GM12878 (cell line): ENCODE measurements around the gene SLFNL1. TPM values are rescaled to one million over a fixed set of nuclear protein-coding genes. Genes with fewer than 3 reads are reported as not detected.

Source experiments
- ATAC-seq: fragments of 200-7000 bp; cut with Tn5 transposase; 3 replicates; pipeline ENCODE4 v1.9.1; 2020; ENCODE audit warnings: mild to moderate bottlenecking, moderate library complexity
- BruUV-seq: library from RNA; stranded (reverse); fragments of 400-500 nt; replicated peaks from 2 replicates; lab custom pipeline; 2021; lab: Mats Ljungman, UMichigan
- CTCF ChIA-PET: fragments of 300-600 bp; sonication (Branson Sonifier 250); formaldehyde crosslinking; extraction: SDS; loops from one replicate; lab custom pipeline; 2021; ENCODE audit warnings: inconsistent platforms; lab: Yijun Ruan, JAX
- POLR2A ChIA-PET: fragments of 350-600 bp; formaldehyde crosslinking; extraction: SDS; loops from one replicate; lab custom pipeline; 2021; ENCODE audit warnings: inconsistent platforms; lab: Charles Lee
- RAD21 ChIA-PET: fragments of 300-600 bp; sonication (Branson Sonifier 250); formaldehyde crosslinking; loops from one replicate; lab custom pipeline; 2023; ENCODE audit warnings: antibody characterized with exemption; ENCODE audit not compliant: unreplicated experiment; lab: Charles Lee
- SMC1A ChIA-PET: fragments of 300-600 bp; sonication (Branson Sonifier 250); formaldehyde crosslinking; loops from one replicate; lab custom pipeline; 2023; ENCODE audit not compliant: unreplicated experiment, uncharacterized antibody; lab: Charles Lee
- DNase-seq: peaks from one replicate; pipeline ENCODE4 v3.0.0-alpha.2; 2011; ENCODE audit warnings: low read depth, low spot score
- FAIRE-seq: peaks from 3 replicates; lab custom pipeline; 2011; peaks lifted over from hg19 to GRCh38; lab: Jason Lieb, UNC
- H2AFZ ChIP-seq: 2 replicates; pipeline ENCODE4 v1.6.0; 2011; ENCODE audit warnings: low read depth, low read length, control low read depth; ENCODE audit not compliant: control insufficient read depth
- H3K27ac ChIP-seq: 2 replicates; pipeline ENCODE4 v1.5.1; 2011; ENCODE audit warnings: control low read depth; ENCODE audit not compliant: control insufficient read depth, insufficient read depth
- H3K27me3 ChIP-seq, 2 experiments: replicated peaks in 1 of 2; 2 replicates each; pipeline versions ENCODE4 v1.6.0 to v1.6.1; 2011; ENCODE audit warnings: low read length in 1 of 2; ENCODE audit not compliant: control insufficient read depth in 2 of 2, insufficient read depth in 2 of 2
- H3K36me3 ChIP-seq, 2 experiments: 2 replicates each; pipeline ENCODE4 v1.5.1; 2011; ENCODE audit warnings: low read length in 1 of 2; ENCODE audit not compliant: control insufficient read depth in 2 of 2, insufficient read depth in 2 of 2
- H3K4me1 ChIP-seq: 2 replicates; pipeline ENCODE4 v1.6.1; 2011; ENCODE audit warnings: mild to moderate bottlenecking, low read length, moderate library complexity, mixed read lengths; ENCODE audit not compliant: control insufficient read depth, insufficient read depth
- H3K4me2 ChIP-seq: 2 replicates; pipeline ENCODE4 v1.6.0; 2011; ENCODE audit warnings: control low read depth; ENCODE audit not compliant: control insufficient read depth, insufficient read depth
- H3K4me3 ChIP-seq: fragments of 200-600 bp; sonication (generic); 2 replicates; pipeline ENCODE4 v1.5.1; 2016
- H3K79me2 ChIP-seq: 2 replicates; pipeline ENCODE4 v1.6.0; 2011; ENCODE audit warnings: low read length; ENCODE audit not compliant: control insufficient read depth, insufficient read depth
- H3K9ac ChIP-seq: 2 replicates; pipeline ENCODE4 v1.8.0; 2011; ENCODE audit warnings: low read length, control low read depth, mixed read lengths; ENCODE audit not compliant: control insufficient read depth, insufficient read depth
- H3K9me3 ChIP-seq: replicated peaks from 3 replicates; pipeline ENCODE4 v1.5.1; 2011; ENCODE audit warnings: mild to moderate bottlenecking, low read length; ENCODE audit not compliant: control insufficient read depth, insufficient read depth
- H4K20me1 ChIP-seq: 2 replicates; pipeline ENCODE4 v1.6.0; 2011; ENCODE audit not compliant: control insufficient read depth, insufficient read depth
- E2F4 ChIP-seq: IDR thresholded peaks from 2 replicates; pipeline ENCODE4 v1.6.1; 2012; ENCODE audit warnings: low read depth, low read length, improper control_type of control experiment
- ETV6 ChIP-seq, 2 experiments: fragments of 450-650 bp in 1 of 2; IDR thresholded peaks in 1 of 2; conservative IDR thresholded peaks in 1 of 2; 2 replicates each; pipeline ENCODE4 v1.6.1; 2014; ENCODE audit warnings: antibody characterized with exemption in 1 of 2, borderline replicate concordance in 1 of 2, low read depth in 1 of 2, mild to moderate bottlenecking in 1 of 2, moderate library complexity in 1 of 2
- FOS ChIP-seq: IDR thresholded peaks from 3 replicates; pipeline ENCODE4 v1.6.1; 2011; ENCODE audit warnings: borderline replicate concordance; ENCODE audit not compliant: insufficient read length; ENCODE audit errors: extremely low read depth
- HDAC2 ChIP-seq: fragments of 200-600 bp; sonication (generic); IDR thresholded peaks from 2 replicates; pipeline ENCODE4 v1.6.1; 2017
- HDAC6 ChIP-seq: fragments of 200-600 bp; sonication (generic); IDR thresholded peaks from one replicate; pipeline ENCODE4 v1.8.0; 2017; ENCODE audit warnings: antibody characterized with exemption; ENCODE audit not compliant: unreplicated experiment
- JUNB ChIP-seq: IDR thresholded peaks from 2 replicates; pipeline ENCODE4 v1.6.1; 2016; ENCODE audit warnings: antibody characterized with exemption, mild to moderate bottlenecking
- KAT2A ChIP-seq: conservative IDR thresholded peaks from 2 replicates; pipeline ENCODE4 v1.6.1; 2011; ENCODE audit warnings: low read depth, low read length; ENCODE audit not compliant: control insufficient read depth
- NBN ChIP-seq: fragments of 450-650 bp; IDR thresholded peaks from 2 replicates; pipeline ENCODE4 v1.6.1; 2016
- NR2F1 ChIP-seq: fragments of 450-650 bp; conservative IDR thresholded peaks from 2 replicates; pipeline ENCODE4 v1.6.1; 2017; ENCODE audit warnings: mild to moderate bottlenecking
- PAX5 ChIP-seq: IDR thresholded peaks from 2 replicates; pipeline ENCODE4 v1.6.1; 2011; ENCODE audit warnings: low read depth, low read length, borderline replicate concordance
- POLR2A ChIP-seq: IDR thresholded peaks from 2 replicates; pipeline ENCODE4 v1.6.1; 2011; ENCODE audit warnings: low read depth, mild to moderate bottlenecking, low read length
- RAD21 ChIP-seq: IDR thresholded peaks from 2 replicates; pipeline ENCODE4 v1.6.1; 2011; ENCODE audit warnings: mild to moderate bottlenecking, low read depth, low read length, moderate library complexity; ENCODE audit not compliant: insufficient read depth
- RCOR1 ChIP-seq: conservative IDR thresholded peaks from 2 replicates; pipeline ENCODE4 v1.6.1; 2012; ENCODE audit warnings: low read depth, low read length, improper control_type of control experiment
- RELA ChIP-seq: fragments of 450-650 bp; IDR thresholded peaks from 2 replicates; pipeline ENCODE4 v1.8.0; 2014; ENCODE audit warnings: borderline replicate concordance; ENCODE audit not compliant: partially characterized antibody
- RFX5 ChIP-seq: IDR thresholded peaks from 2 replicates; pipeline ENCODE4 v1.6.1; 2011; ENCODE audit warnings: low read depth, low read length, improper control_type of control experiment
- STAT1 ChIP-seq: fragments of 450-650 bp; conservative IDR thresholded peaks from 2 replicates; pipeline ENCODE4 v1.6.1; 2014; ENCODE audit warnings: antibody characterized with exemption, mild to moderate bottlenecking
- TCF12 ChIP-seq: IDR thresholded peaks from 2 replicates; pipeline ENCODE4 v1.6.1; 2011; ENCODE audit warnings: low read depth, mild to moderate bottlenecking, low read length
- ZNF687 ChIP-seq: fragments of 450-650 bp; IDR thresholded peaks from 2 replicates; pipeline ENCODE4 v1.6.1; 2017; ENCODE audit warnings: mild to moderate bottlenecking, moderate library complexity
- WGBS: methylation state at CpG from one replicate; pipeline ENCODE4 v1.1.6; 2016; ENCODE audit warnings: low lambda C conversion rate; ENCODE audit not compliant: insufficient replicate concordance, insufficient coverage; ENCODE audit errors: missing lambda C conversion rate; 5-methylcytosine and 5-hydroxymethylcytosine counted together
- in situ Hi-C: fragments of 300-500 bp; cut with MboI; formaldehyde crosslinking; loops from 9 replicates; pipeline ENCODE4 v1.14.3; 2018; ENCODE audit warnings: mixed read lengths
- intact Hi-C: fragments of 100-400 bp; cut with micrococcal nuclease; formaldehyde crosslinking; loops from one replicate; pipeline ENCODE4 v1.14.2; 2022; ENCODE audit not compliant: unreplicated experiment
- polyA plus RNA-seq, 11 experiments: library from polyadenylated mRNA; depleted of rRNA in 4 of 11; unstranded in 6 of 11; stranded (reverse) in 5 of 11; fragments of >200 nt; fragmentation: Nextera tagmentation in 4 of 11; fragmentation: Illumina TruSeq in 1 of 11; extraction: Ambion mirVana in 4 of 11; extraction: Trizol in 1 of 11; gene quantifications; 1 replicate in 1 of 11; 2 replicates in 10 of 11; pipeline versions ENCODE4 v1.2.1 to v1.2.3, GENCODE V29; 2011 to 2016; ENCODE audit warnings: inconsistent platforms in 2 of 11, missing spikeins in 2 of 11, low read depth in 1 of 11
- total RNA-seq, 4 experiments: library from RNA; depleted of rRNA in 3 of 4; stranded (reverse); fragments of >200 nt in 3 of 4; fragmentation: Illumina TruSeq in 1 of 4; extraction: Trizol in 1 of 4; gene quantifications; 2 replicates each; pipeline versions ENCODE4 v1.2.1 to v1.2.3, GENCODE V29; 2013 to 2021

The SLFNL1 gene
- total and polyA plus RNA-seq, 10 of the 15 experiments (the other 5 are each of a cell fraction or from before 2014, with no cell fraction given): 0.05 to 0.98 (median 0.16) TPM; not detected in 2

GRCh38 chr1:40980453-40981121, 40.9 kb downstream of the SLFNL1 start:
- H3K27ac ChIP-seq: peak overlapping the region; percentile 81
- no TSS peak for BruUV-seq
- ChIA-PET SMC1A (interaction anchor here (0.9 to 1.3 kb wide), 4 partner anchors 19 to 269 kb away, joined by 3 to 7 read pairs (median 4); no protein-coding TSS in a partner anchor), CTCF (interaction anchor here (0.6 kb wide), 1 partner anchor 23 kb away, joined by 3 read pairs; no protein-coding TSS in a partner anchor), RAD21 (interaction anchor here (1.4 to 4.1 kb wide), 3 partner anchors 23 to 260 kb away, joined by 4 to 19 read pairs (median 4); no protein-coding TSS in a partner anchor), POLR2A (interaction anchor here (1.0 to 1.3 kb wide), 4 partner anchors 10 to 118 kb away, joined by 3 to 5 read pairs (median 4); partner anchors contain the start of gene CITED4)
- no peaks in the 10 kb centered on the region for H3K9me3 ChIP-seq
- peaks cover 4 to 10% of the 10 kb centered on the region in 2 experiments for H3K36me3 ChIP-seq
- intact Hi-C loops: no loop called here
- under 1% methylated on average over 20 of the region's 27 CpGs for WGBS
- peaks cover 43% of the 10 kb centered on the region for H3K79me2 ChIP-seq
- ATAC-seq (peak; percentile 45), DNase-seq (no peak), FAIRE-seq (no peak)
- peak overlapping the region; percentile 78 for H3K4me2 ChIP-seq
- in situ Hi-C loops: no loop called here
- H3K4me1 ChIP-seq: peaks cover 4% of the 10 kb centered on the region; the same call in 1 of the 2 replicates
- H2AFZ ChIP-seq: peak overlapping the region; percentile 30
- peak overlapping the region; percentile 84 for H3K9ac ChIP-seq
- H4K20me1 ChIP-seq: no peaks in the 10 kb centered on the region; the same call in 1 of the 2 replicates
- no peaks in the 10 kb centered on the region for H3K27me3 ChIP-seq
- H3K4me3 ChIP-seq: peak overlapping the region; percentile 81
- TF ChIP-seq TCF12: no peak
- TF ChIP-seq ZNF687: no peak
- TF ChIP-seq FOS: no peak
- no peak for TF ChIP-seq ETV6 (conservative IDR thresholded peaks at IDR 0.05 in 1 of 2, IDR thresholded peaks at IDR 0.05 in 1 of 2; ENCODE audit: borderline replicate concordance in 1 of 2, low read depth in 1 of 2)
- TF ChIP-seq RCOR1: no peak
- TF ChIP-seq PAX5: no peak
- no peak for TF ChIP-seq JUNB
- TF ChIP-seq KAT2A: no peak
- TF ChIP-seq NBN: 0 out of 2 replicates have a peak, but pooled peaks have one; percentile 25
- TF ChIP-seq HDAC6: no peak
- TF ChIP-seq RELA: no peak
- TF ChIP-seq STAT1: no peak
- no peak for TF ChIP-seq HDAC2
- no peak for TF ChIP-seq E2F4
- no peak for TF ChIP-seq RFX5
- no peak for TF ChIP-seq RAD21
- TF ChIP-seq NR2F1: no peak
- peak; percentile 57; the same call in 1 of the 2 replicates for TF ChIP-seq POLR2A
